Measurements from ENCODE around the gene ITPRID1.
A peak's percentile ranks its signal among the peaks of the same experiment; 100 is the strongest.

The ITPRID1 gene

DNA sequence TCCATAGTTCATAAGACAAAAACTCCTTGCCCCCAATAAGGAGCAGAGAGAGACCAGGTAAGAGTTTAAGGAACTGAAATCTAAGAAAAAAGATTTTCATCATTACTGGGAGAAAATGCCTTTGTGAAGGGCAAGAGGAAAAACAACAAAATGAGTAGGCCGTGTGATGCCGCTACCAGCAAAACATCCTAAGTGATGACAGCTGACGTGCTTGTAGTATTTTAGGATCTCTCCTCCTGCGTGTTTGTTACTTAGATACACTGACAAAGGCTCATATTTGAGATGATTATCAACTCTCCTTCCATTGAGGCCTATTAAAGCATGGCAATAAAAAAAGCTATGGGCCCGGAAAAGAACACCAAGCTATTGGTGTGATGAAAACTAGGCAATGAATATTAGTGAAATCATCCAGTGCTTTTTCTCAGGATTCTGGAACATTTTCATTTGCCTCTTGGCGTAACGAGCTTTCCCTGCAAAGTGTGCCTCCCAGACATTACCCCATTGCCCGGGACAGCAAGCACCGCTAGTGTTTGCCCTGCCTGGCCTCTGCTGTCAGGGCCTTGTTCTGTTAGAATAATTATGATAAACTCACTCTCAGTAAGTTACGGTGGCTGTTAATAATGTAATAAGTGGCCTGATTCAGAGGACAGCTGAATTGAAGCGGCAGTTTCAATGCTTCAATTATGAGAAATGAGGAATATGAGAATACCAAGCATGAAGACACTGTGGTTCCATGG, 36.8 kb upstream of the ITPRID1 start:
- TF ChIP-seq, protein P1, sequence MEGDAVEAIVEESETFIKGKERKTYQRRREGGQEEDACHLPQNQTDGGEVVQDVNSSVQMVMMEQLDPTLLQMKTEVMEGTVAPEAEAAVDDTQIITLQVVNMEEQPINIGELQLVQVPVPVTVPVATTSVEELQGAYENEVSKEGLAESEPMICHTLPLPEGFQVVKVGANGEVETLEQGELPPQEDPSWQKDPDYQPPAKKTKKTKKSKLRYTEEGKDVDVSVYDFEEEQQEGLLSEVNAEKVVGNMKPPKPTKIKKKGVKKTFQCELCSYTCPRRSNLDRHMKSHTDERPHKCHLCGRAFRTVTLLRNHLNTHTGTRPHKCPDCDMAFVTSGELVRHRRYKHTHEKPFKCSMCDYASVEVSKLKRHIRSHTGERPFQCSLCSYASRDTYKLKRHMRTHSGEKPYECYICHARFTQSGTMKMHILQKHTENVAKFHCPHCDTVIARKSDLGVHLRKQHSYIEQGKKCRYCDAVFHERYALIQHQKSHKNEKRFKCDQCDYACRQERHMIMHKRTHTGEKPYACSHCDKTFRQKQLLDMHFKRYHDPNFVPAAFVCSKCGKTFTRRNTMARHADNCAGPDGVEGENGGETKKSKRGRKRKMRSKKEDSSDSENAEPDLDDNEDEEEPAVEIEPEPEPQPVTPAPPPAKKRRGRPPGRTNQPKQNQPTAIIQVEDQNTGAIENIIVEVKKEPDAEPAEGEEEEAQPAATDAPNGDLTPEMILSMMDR (IDR thresholded peaks at IDR 0.05; ENCODE audit: low read depth, low read length): no peak

DNA sequence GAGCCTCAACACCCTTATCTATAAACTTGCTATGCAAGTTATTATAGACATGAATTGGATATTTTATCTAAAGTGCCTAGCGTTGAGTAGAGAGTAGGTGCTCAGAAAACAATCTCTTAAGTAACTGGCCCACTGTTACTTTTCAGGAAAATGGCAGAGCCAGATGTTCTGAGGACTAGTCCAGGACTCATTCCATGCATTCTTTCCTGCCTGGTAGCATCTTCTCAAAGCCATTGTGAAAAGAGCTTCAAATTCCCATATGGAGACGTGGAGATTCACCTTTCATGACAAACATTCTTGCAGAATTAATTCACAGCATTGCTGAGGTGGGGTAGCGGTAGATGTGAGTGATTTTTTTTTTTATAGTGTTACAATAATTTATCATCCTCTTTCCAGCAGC, 35.9 kb upstream of the ITPRID1 start:
- TF ChIP-seq, protein P1 (IDR thresholded peaks at IDR 0.05; ENCODE audit: low read depth, low read length): no peak

More for the DNA sequence above, 36.8 kb upstream of the ITPRID1 start:
- no peak overlapping the region for H3K4me3 ChIP-seq (ENCODE audit: low read depth, low read length)

DNA sequence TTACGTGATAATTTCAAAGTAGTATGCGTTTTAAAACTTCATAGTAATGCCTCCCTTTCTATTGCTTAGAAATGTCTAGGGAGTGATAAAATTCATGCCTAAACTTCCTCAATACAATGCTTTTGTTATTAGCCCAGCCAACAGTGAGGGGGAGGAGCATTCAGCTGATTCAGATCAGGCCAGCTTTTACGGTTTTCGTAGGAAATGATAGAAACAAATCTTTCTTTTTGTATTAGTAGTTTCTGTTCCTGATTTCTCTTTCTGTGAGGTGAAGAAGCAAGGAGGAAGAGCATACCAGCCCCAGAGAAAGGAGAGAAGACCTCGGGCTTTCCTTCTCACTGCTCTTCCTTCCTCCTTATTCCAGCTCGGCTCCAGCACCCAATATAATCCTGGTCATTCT, 35.2 kb upstream of the ITPRID1 start:
- no peak overlapping the region for H3K4me3 ChIP-seq (ENCODE audit: low read depth, low read length)
- TF ChIP-seq, protein P1 (IDR thresholded peaks at IDR 0.05; ENCODE audit: low read depth, low read length): no peak

More for the DNA sequence above, 35.9 kb upstream of the ITPRID1 start:
- H3K4me3 ChIP-seq (ENCODE audit: low read depth, low read length): no peak overlapping the region

DNA sequence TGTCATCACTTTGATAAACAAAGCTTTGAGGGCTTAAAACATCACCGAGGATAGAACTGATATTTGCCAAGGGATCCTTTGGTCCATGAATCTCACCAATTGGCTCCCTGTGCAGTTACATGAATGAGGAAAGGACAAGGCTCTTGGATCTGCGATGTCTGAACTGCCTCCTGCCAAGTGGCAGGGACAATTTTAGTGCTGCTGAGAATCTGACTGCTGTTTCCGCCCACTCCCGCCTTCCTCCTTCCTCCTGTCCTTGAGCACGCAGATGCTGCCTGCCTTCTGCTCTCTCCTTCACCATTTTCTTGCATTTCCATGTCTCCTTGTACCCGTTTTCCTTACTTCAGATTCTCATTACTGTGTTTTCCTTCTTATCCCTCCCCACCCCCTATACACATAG, 26.8 kb upstream of the ITPRID1 start:
- TF ChIP-seq, protein P1 (IDR thresholded peaks at IDR 0.05; ENCODE audit: low read depth, low read length): no peak

DNA sequence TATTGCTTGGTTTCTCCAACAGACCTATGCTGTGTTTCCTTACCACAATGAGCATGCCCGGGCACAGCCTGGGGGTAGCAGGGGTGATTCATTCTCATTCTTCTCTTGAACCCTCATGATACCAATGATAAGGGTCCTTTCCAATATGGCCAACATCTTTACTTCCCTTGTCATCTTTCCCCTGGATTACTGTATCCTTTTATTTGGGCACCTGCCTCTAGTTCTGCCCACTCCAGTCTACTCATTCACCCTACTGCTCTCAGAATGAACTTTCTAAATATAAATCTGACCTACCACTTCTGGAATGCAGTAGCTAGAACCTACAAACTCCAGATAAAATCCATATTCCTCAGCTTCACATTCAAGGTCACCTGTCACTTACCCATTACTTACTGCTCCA, 26.4 kb upstream of the ITPRID1 start:
- TF ChIP-seq, protein P1 (IDR thresholded peaks at IDR 0.05; ENCODE audit: low read depth, low read length): no peak
- H3K4me3 ChIP-seq (ENCODE audit: low read depth, low read length): no peak overlapping the region

More for the DNA sequence above, 26.8 kb upstream of the ITPRID1 start:
- H3K4me3 ChIP-seq (ENCODE audit: low read depth, low read length): no peak overlapping the region

DNA sequence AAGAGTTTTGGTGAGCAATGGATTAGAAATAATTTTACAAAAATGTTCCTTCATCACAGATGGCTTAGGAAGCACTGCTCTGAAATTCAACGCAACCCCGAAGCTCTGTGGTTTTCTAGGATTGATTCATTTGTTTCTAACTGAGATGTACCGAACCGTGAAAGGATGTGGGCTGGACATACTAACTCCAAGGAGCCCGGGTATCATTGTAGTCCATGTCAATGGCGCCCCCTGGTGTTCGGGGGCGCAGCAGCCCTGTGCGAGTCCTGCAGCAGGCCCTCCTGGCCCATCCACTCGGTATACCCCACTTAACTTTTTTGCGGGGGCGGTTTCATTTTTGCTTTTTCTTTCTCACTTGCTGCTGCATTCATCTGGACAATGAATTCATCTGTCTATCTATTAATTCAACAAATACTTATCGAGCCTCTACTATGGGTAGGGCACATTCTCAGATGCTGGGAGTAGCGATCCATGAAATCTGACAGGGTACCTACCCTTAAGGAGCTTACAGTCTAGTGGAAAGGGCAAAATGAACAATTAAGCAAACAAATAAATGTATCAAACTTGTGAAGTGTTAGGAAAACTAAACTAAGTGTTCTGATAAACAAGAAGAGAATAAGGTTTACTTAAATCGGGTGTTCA, 25.2 kb upstream of the ITPRID1 start:
- TF ChIP-seq, protein P1 (IDR thresholded peaks at IDR 0.05; ENCODE audit: low read depth, low read length): peak; percentile 40
- no peak overlapping the region for H3K4me3 ChIP-seq (ENCODE audit: low read depth, low read length)

DNA sequence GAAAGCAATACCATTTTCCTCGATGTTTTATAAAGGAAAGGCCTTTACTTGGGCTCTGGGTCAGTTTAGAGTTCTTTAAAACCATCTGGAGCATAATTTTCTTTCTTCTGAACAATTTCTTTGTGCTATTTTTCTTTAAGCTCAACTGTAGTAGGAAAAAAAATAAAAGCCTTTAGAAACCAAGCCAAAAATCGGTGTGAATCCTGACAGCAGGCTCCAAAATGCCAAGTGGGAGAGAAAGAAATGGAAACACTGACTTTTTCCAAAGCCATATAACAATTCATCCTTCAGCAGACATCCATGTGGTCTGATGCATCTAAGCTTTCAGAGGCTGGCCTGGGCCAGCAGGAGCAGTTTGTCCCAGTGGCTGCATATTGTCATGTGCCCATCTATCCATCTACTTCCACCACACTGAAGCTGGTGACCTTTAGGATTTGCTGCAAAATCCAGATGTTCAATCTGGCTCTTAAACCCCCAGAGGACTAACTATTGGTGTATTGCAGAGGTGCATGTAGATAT, 23.0 kb upstream of the ITPRID1 start:
- TF ChIP-seq, protein P1 (IDR thresholded peaks at IDR 0.05; ENCODE audit: low read depth, low read length): no peak
- H3K4me3 ChIP-seq (ENCODE audit: low read depth, low read length): no peak overlapping the region

Data from WI38 (cell line).